GM12878 (cell line): Measurements from ENCODE around the gene MMP15. TPM values are rescaled to one million over a fixed set of nuclear protein-coding genes. Genes with fewer than 3 reads are reported as not detected.

Experiments
- ATAC-seq: fragments of 200-7000 bp; cut with Tn5 transposase; 3 replicates; pipeline ENCODE4 v1.9.1; 2020; ENCODE audit warnings: mild to moderate bottlenecking, moderate library complexity
- BruUV-seq: library from RNA; stranded (reverse); fragments of 400-500 nt; replicated peaks from 2 replicates; lab custom pipeline; 2021; lab: Mats Ljungman, UMichigan
- CTCF ChIA-PET: fragments of 300-600 bp; sonication (Branson Sonifier 250); formaldehyde crosslinking; extraction: SDS; loops from one replicate; lab custom pipeline; 2021; ENCODE audit warnings: inconsistent platforms; lab: Yijun Ruan, JAX
- POLR2A ChIA-PET: fragments of 350-600 bp; formaldehyde crosslinking; extraction: SDS; loops from one replicate; lab custom pipeline; 2021; ENCODE audit warnings: inconsistent platforms; lab: Charles Lee
- RAD21 ChIA-PET: fragments of 300-600 bp; sonication (Branson Sonifier 250); formaldehyde crosslinking; loops from one replicate; lab custom pipeline; 2023; ENCODE audit warnings: antibody characterized with exemption; ENCODE audit not compliant: unreplicated experiment; lab: Charles Lee
- SMC1A ChIA-PET: fragments of 300-600 bp; sonication (Branson Sonifier 250); formaldehyde crosslinking; loops from one replicate; lab custom pipeline; 2023; ENCODE audit not compliant: unreplicated experiment, uncharacterized antibody; lab: Charles Lee
- DNase-seq: peaks from one replicate; pipeline ENCODE4 v3.0.0-alpha.2; 2011; ENCODE audit warnings: low read depth, low spot score
- FAIRE-seq: peaks from 3 replicates; lab custom pipeline; 2011; peaks lifted over from hg19 to GRCh38; lab: Jason Lieb, UNC
- H2AFZ ChIP-seq: 2 replicates; pipeline ENCODE4 v1.6.0; 2011; ENCODE audit warnings: low read depth, low read length, control low read depth; ENCODE audit not compliant: control insufficient read depth
- H3K27ac ChIP-seq: 2 replicates; pipeline ENCODE4 v1.5.1; 2011; ENCODE audit warnings: control low read depth; ENCODE audit not compliant: control insufficient read depth, insufficient read depth
- H3K27me3 ChIP-seq, 2 experiments: replicated peaks in 1 of 2; 2 replicates each; pipeline versions ENCODE4 v1.6.0 to v1.6.1; 2011; ENCODE audit warnings: low read length in 1 of 2; ENCODE audit not compliant: control insufficient read depth in 2 of 2, insufficient read depth in 2 of 2
- H3K36me3 ChIP-seq, 2 experiments: 2 replicates each; pipeline ENCODE4 v1.5.1; 2011; ENCODE audit warnings: low read length in 1 of 2; ENCODE audit not compliant: control insufficient read depth in 2 of 2, insufficient read depth in 2 of 2
- H3K4me1 ChIP-seq: 2 replicates; pipeline ENCODE4 v1.6.1; 2011; ENCODE audit warnings: mild to moderate bottlenecking, low read length, moderate library complexity, mixed read lengths; ENCODE audit not compliant: control insufficient read depth, insufficient read depth
- H3K4me2 ChIP-seq: 2 replicates; pipeline ENCODE4 v1.6.0; 2011; ENCODE audit warnings: control low read depth; ENCODE audit not compliant: control insufficient read depth, insufficient read depth
- H3K4me3 ChIP-seq: fragments of 200-600 bp; sonication (generic); 2 replicates; pipeline ENCODE4 v1.5.1; 2016
- H3K79me2 ChIP-seq: 2 replicates; pipeline ENCODE4 v1.6.0; 2011; ENCODE audit warnings: low read length; ENCODE audit not compliant: control insufficient read depth, insufficient read depth
- H3K9ac ChIP-seq: 2 replicates; pipeline ENCODE4 v1.8.0; 2011; ENCODE audit warnings: low read length, control low read depth, mixed read lengths; ENCODE audit not compliant: control insufficient read depth, insufficient read depth
- H3K9me3 ChIP-seq: replicated peaks from 3 replicates; pipeline ENCODE4 v1.5.1; 2011; ENCODE audit warnings: mild to moderate bottlenecking, low read length; ENCODE audit not compliant: control insufficient read depth, insufficient read depth
- H4K20me1 ChIP-seq: 2 replicates; pipeline ENCODE4 v1.6.0; 2011; ENCODE audit not compliant: control insufficient read depth, insufficient read depth
- ASH2L ChIP-seq: fragments of 300-600, 200-600 bp; sonication (generic); IDR thresholded peaks from 2 replicates; pipeline ENCODE4 v1.6.1; 2017; ENCODE audit warnings: low read depth, mild to moderate bottlenecking, borderline replicate concordance
- BHLHE40 ChIP-seq, 2 experiments: fragments of 450-650 bp in 1 of 2; IDR thresholded peaks; 2 replicates each; pipeline ENCODE4 v1.6.1; 2011 to 2017; ENCODE audit warnings: low read depth in 2 of 2, borderline replicate concordance in 1 of 2, improper control_type of control experiment in 1 of 2, low read length in 1 of 2, mild to moderate bottlenecking in 1 of 2
- IKZF1 ChIP-seq: fragments of 450-650 bp; conservative IDR thresholded peaks from 2 replicates; pipeline ENCODE4 v1.6.1; 2017; ENCODE audit warnings: antibody characterized with exemption, mild to moderate bottlenecking
- MTA2 ChIP-seq: fragments of 450-650 bp; IDR thresholded peaks from 2 replicates; pipeline ENCODE4 v1.6.1; 2016; ENCODE audit warnings: low read depth, mild to moderate bottlenecking, moderate library complexity
- PAX5 ChIP-seq: IDR thresholded peaks from 2 replicates; pipeline ENCODE4 v1.6.1; 2011; ENCODE audit warnings: low read depth, low read length, borderline replicate concordance
- TCF3 ChIP-seq: IDR thresholded peaks from 2 replicates; pipeline ENCODE4 v1.6.1; 2012; ENCODE audit warnings: low read depth, mild to moderate bottlenecking, low read length, borderline replicate concordance; ENCODE audit not compliant: insufficient read depth
- YY1 ChIP-seq: IDR thresholded peaks from 2 replicates; pipeline ENCODE4 v1.6.1; 2011; ENCODE audit warnings: low read depth, mild to moderate bottlenecking, low read length
- WGBS: methylation state at CpG from one replicate; pipeline ENCODE4 v1.1.6; 2016; ENCODE audit warnings: low lambda C conversion rate; ENCODE audit not compliant: insufficient replicate concordance, insufficient coverage; ENCODE audit errors: missing lambda C conversion rate; 5-methylcytosine and 5-hydroxymethylcytosine counted together
- in situ Hi-C: fragments of 300-500 bp; cut with MboI; formaldehyde crosslinking; loops from 9 replicates; pipeline ENCODE4 v1.14.3; 2018; ENCODE audit warnings: mixed read lengths
- intact Hi-C: fragments of 100-400 bp; cut with micrococcal nuclease; formaldehyde crosslinking; loops from one replicate; pipeline ENCODE4 v1.14.2; 2022; ENCODE audit not compliant: unreplicated experiment
- polyA plus RNA-seq, 11 experiments: library from polyadenylated mRNA; depleted of rRNA in 4 of 11; unstranded in 6 of 11; stranded (reverse) in 5 of 11; fragments of >200 nt; fragmentation: Nextera tagmentation in 4 of 11; fragmentation: Illumina TruSeq in 1 of 11; extraction: Ambion mirVana in 4 of 11; extraction: Trizol in 1 of 11; gene quantifications; 1 replicate in 1 of 11; 2 replicates in 10 of 11; pipeline versions ENCODE4 v1.2.1 to v1.2.3, GENCODE V29; 2011 to 2016; ENCODE audit warnings: inconsistent platforms in 2 of 11, missing spikeins in 2 of 11, low read depth in 1 of 11
- total RNA-seq, 4 experiments: library from RNA; depleted of rRNA in 3 of 4; stranded (reverse); fragments of >200 nt in 3 of 4; fragmentation: Illumina TruSeq in 1 of 4; extraction: Trizol in 1 of 4; gene quantifications; 2 replicates each; pipeline versions ENCODE4 v1.2.1 to v1.2.3, GENCODE V29; 2013 to 2021
- TF ChIP-seq, protein P1 (sequence below): IDR thresholded peaks from 2 replicates; pipeline ENCODE4 v1.6.1; 2011; ENCODE audit warnings: borderline replicate concordance, low read depth, mild to moderate bottlenecking, moderate library complexity, low read length; ENCODE audit not compliant: insufficient read depth, poor library complexity, severe bottlenecking
- TF ChIP-seq, protein P2 (sequence below): IDR thresholded peaks from 2 replicates; pipeline ENCODE4 v1.6.1; 2012; ENCODE audit warnings: improper control_type of control experiment, low read depth, low read length; ENCODE audit not compliant: insufficient replicate concordance

The MMP15 gene
- total and polyA plus RNA-seq, 10 of the 15 experiments (the other 5 are each of a cell fraction or from before 2014, with no cell fraction given) = 0.08 to 0.56 (median 0.10) TPM; not detected in 7

DNA sequence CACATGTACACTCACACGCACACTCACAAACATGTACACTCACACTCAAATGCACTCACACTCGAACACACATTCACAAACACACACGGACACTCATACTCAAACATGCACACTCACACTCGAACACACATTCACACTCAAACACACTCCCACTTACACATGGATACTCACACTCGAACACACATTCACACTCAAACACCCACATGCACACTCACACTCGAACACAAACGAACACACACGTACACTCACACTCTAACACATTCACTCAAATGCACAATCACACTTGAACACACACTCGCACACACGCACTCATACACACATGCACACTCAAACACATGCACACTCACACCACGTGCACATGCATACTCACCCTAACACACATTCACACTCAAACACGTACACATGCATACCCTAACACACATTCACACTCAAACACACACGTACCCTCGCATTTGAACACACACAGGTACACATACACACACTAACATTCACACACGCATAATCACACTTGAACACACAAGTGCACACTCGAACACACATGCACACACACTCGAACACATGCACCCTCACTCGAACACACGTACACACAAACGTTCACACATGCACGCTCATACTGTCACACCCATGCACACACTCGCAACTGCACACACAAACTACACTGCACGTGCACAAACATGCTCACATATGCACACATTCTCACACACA is 61.8 kb downstream of the MMP15 start:
- no peak for TF ChIP-seq BHLHE40 (IDR thresholded peaks at IDR 0.05; ENCODE audit: borderline replicate concordance in 1 of 2, low read depth in 2 of 2, low read length in 1 of 2)
- TF ChIP-seq TCF3 = 0 out of 2 replicates have a peak, but pooled peaks have one; percentile 4
- TF ChIP-seq, protein P1, sequence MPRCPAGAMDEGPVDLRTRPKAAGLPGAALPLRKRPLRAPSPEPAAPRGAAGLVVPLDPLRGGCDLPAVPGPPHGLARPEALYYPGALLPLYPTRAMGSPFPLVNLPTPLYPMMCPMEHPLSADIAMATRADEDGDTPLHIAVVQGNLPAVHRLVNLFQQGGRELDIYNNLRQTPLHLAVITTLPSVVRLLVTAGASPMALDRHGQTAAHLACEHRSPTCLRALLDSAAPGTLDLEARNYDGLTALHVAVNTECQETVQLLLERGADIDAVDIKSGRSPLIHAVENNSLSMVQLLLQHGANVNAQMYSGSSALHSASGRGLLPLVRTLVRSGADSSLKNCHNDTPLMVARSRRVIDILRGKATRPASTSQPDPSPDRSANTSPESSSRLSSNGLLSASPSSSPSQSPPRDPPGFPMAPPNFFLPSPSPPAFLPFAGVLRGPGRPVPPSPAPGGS = peak; percentile 69
- H3K79me2 ChIP-seq = no peaks in the 10 kb centered on the region
- no peak overlapping the region for H3K9ac ChIP-seq
- RAD21 ChIA-PET = no interaction called here
- no peaks in the 10 kb centered on the region for H3K27me3 ChIP-seq
- H3K4me2 ChIP-seq = no peak overlapping the region
- in situ Hi-C loops = no loop called here
- no peaks in the 10 kb centered on the region for H4K20me1 ChIP-seq
- H3K27ac ChIP-seq = no peak overlapping the region
- H3K9me3 ChIP-seq = no peaks in the 10 kb centered on the region
- SMC1A ChIA-PET = no interaction called here
- no peak for FAIRE-seq
- intact Hi-C loops = no loop called here
- H3K4me1 ChIP-seq = no peaks in the 10 kb centered on the region
- no TSS peak for BruUV-seq
- no peak overlapping the region for H2AFZ ChIP-seq
- no peak for ATAC-seq
- POLR2A ChIA-PET = no interaction called here
- no peak for DNase-seq
- no peaks in the 10 kb centered on the region for H3K36me3 ChIP-seq
- no peak overlapping the region for H3K4me3 ChIP-seq
- WGBS = 79% methylated on average over 23 of the region's 23 CpGs
- CTCF ChIA-PET = interaction anchor here (1.1 kb wide), 1 partner anchor 400 kb away, joined by 3 read pairs; no protein-coding TSS in a partner anchor

DNA sequence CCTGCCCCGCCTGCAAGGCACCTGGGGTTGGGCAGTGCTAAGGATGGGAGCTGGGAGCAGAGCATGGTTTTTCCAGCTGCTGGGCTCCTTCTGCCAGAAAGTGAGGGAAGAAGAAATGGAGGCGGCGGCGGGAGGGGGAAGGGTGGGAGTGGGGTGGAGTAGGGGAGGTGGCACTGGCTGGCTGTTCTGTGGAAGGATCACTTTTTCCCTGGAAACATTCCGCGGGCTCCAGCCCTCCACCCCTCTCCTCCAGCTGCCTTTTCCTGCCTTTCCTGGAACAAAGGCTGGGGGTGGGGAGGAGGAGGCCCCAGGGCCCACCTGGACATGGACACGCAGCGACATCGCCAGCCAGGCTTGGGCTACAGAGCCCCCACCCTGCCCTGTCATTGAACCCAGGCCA is 62.5 kb downstream of the MMP15 start:
- Histone ChIP-seq H3K36me3 (no peaks in the 10 kb centered on the region), H4K20me1 (no peaks in the 10 kb centered on the region), H3K9ac (no peak overlapping the region), H3K27me3 (no peaks in the 10 kb centered on the region)
- no TSS peak for BruUV-seq
- RAD21 ChIA-PET = no interaction called here
- in situ Hi-C loops = no loop called here
- ATAC-seq = no peak
- TF ChIP-seq YY1 = no peak
- TF ChIP-seq IKZF1 = no peak
- TF ChIP-seq, protein P2, sequence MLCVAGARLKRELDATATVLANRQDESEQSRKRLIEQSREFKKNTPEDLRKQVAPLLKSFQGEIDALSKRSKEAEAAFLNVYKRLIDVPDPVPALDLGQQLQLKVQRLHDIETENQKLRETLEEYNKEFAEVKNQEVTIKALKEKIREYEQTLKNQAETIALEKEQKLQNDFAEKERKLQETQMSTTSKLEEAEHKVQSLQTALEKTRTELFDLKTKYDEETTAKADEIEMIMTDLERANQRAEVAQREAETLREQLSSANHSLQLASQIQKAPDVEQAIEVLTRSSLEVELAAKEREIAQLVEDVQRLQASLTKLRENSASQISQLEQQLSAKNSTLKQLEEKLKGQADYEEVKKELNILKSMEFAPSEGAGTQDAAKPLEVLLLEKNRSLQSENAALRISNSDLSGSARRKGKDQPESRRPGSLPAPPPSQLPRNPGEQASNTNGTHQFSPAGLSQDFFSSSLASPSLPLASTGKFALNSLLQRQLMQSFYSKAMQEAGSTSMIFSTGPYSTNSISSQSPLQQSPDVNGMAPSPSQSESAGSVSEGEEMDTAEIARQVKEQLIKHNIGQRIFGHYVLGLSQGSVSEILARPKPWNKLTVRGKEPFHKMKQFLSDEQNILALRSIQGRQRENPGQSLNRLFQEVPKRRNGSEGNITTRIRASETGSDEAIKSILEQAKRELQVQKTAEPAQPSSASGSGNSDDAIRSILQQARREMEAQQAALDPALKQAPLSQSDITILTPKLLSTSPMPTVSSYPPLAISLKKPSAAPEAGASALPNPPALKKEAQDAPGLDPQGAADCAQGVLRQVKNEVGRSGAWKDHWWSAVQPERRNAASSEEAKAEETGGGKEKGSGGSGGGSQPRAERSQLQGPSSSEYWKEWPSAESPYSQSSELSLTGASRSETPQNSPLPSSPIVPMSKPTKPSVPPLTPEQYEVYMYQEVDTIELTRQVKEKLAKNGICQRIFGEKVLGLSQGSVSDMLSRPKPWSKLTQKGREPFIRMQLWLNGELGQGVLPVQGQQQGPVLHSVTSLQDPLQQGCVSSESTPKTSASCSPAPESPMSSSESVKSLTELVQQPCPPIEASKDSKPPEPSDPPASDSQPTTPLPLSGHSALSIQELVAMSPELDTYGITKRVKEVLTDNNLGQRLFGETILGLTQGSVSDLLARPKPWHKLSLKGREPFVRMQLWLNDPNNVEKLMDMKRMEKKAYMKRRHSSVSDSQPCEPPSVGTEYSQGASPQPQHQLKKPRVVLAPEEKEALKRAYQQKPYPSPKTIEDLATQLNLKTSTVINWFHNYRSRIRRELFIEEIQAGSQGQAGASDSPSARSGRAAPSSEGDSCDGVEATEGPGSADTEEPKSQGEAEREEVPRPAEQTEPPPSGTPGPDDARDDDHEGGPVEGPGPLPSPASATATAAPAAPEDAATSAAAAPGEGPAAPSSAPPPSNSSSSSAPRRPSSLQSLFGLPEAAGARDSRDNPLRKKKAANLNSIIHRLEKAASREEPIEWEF = no peak
- no peak for TF ChIP-seq MTA2
- no peak for TF ChIP-seq ASH2L
- TF ChIP-seq PAX5 = no peak
- TF ChIP-seq, all 136 proteins: peak for 0
- Histone ChIP-seq H3K4me2 (no peak overlapping the region), H3K79me2 (no peaks in the 10 kb centered on the region), H3K4me3 (no peak overlapping the region), H3K4me1 (no peaks in the 10 kb centered on the region), H3K27ac (no peak overlapping the region), H3K9me3 (no peaks in the 10 kb centered on the region), H2AFZ (no peak overlapping the region)
- CTCF ChIA-PET = no interaction called here
- FAIRE-seq (no peak), DNase-seq (no peak)
- WGBS = 83% methylated on average over 4 of the region's 9 CpGs
- intact Hi-C loops = no loop called here
- POLR2A ChIA-PET = no interaction called here
- SMC1A ChIA-PET = no interaction called here
